GM23248 (cell line): Measurements from ENCODE around the gene CABP7. TPM values are rescaled to one million over a fixed set of nuclear protein-coding genes. Genes with fewer than 3 reads are reported as not detected.
A peak's percentile ranks its signal among the peaks of the same experiment; 100 is the strongest.

Experiments
- DNase-seq: peaks from one replicate; pipeline ENCODE4 v3.0.0-alpha.2; 2015
- H2AFZ ChIP-seq: fragments of 200-600 bp; sonication (generic); 2 replicates; pipeline ENCODE4 v1.6.1; 2016; ENCODE audit warnings: antibody characterized with exemption
- H3F3A ChIP-seq: fragments of 200-600 bp; sonication (generic); 2 replicates; pipeline ENCODE4 v1.6.1; 2016; ENCODE audit warnings: mild to moderate bottlenecking, antibody characterized with exemption, mixed run types; ENCODE audit not compliant: insufficient read depth
- H3K27ac ChIP-seq: fragments of 200-600 bp; sonication (generic); 2 replicates; pipeline ENCODE4 v1.5.1; 2016; ENCODE audit warnings: mild to moderate bottlenecking
- H3K27me3 ChIP-seq: fragments of 200-600 bp; sonication (generic); replicated peaks from 2 replicates; pipeline ENCODE4 v1.6.1; 2016; ENCODE audit warnings: mild to moderate bottlenecking; ENCODE audit not compliant: insufficient read depth
- H3K36me3 ChIP-seq: fragments of 200-600 bp; sonication (generic); 2 replicates; pipeline ENCODE4 v1.6.1; 2016; ENCODE audit warnings: low read depth, mild to moderate bottlenecking
- H3K4me1 ChIP-seq: fragments of 200-600 bp; sonication (generic); 2 replicates; pipeline ENCODE4 v1.6.1; 2016; ENCODE audit warnings: mild to moderate bottlenecking; ENCODE audit not compliant: insufficient read depth
- H3K4me2 ChIP-seq: fragments of 200-600 bp; sonication (generic); one replicate; pipeline ENCODE4 v1.6.1; 2016; ENCODE audit warnings: mild to moderate bottlenecking; ENCODE audit not compliant: unreplicated experiment
- H3K4me3 ChIP-seq: fragments of 200-600 bp; sonication (generic); 2 replicates; pipeline ENCODE4 v1.5.1; 2016; ENCODE audit warnings: mild to moderate bottlenecking
- H3K79me2 ChIP-seq: fragments of 200-600 bp; sonication (generic); 2 replicates; pipeline ENCODE4 v1.6.1; 2016; ENCODE audit warnings: mild to moderate bottlenecking; ENCODE audit not compliant: insufficient read depth
- H3K9ac ChIP-seq: fragments of 200-600 bp; sonication (generic); 2 replicates; pipeline ENCODE4 v1.6.1; 2016; ENCODE audit warnings: mild to moderate bottlenecking
- H3K9me2 ChIP-seq: fragments of 200-600 bp; sonication (generic); 2 replicates; pipeline ENCODE4 v1.6.1; 2016; ENCODE audit warnings: mixed run types, mild to moderate bottlenecking, moderate library complexity; ENCODE audit not compliant: insufficient read depth
- H3K9me3 ChIP-seq: fragments of 200-600 bp; sonication (generic); one replicate; pipeline ENCODE4 v1.6.1; 2017; ENCODE audit warnings: low read depth
- H4K20me1 ChIP-seq: fragments of 200-600 bp; sonication (generic); 2 replicates; pipeline ENCODE4 v1.6.0; 2016; ENCODE audit not compliant: insufficient read depth
- EZH2 ChIP-seq: fragments of 200-600 bp; sonication (generic); IDR thresholded peaks from 2 replicates; pipeline ENCODE4 v1.6.1; 2018; ENCODE audit warnings: antibody characterized with exemption, mild to moderate bottlenecking; ENCODE audit not compliant: insufficient read depth, poor library complexity, severe bottlenecking
- EZH2phosphoT487 ChIP-seq: fragments of 200-600 bp; sonication (generic); IDR thresholded peaks from 2 replicates; pipeline ENCODE4 v1.6.1; 2018; ENCODE audit warnings: antibody characterized with exemption, moderate library complexity, mild to moderate bottlenecking, low read depth; ENCODE audit not compliant: insufficient read depth
- WGBS, 2 experiments: methylation state at CpG; one replicate each; pipeline ENCODE4 v1.1.6; 2015 to 2017; ENCODE audit warnings: low lambda C conversion rate in 2 of 2, low coverage in 1 of 2; ENCODE audit errors: missing lambda C conversion rate in 2 of 2; 5-methylcytosine and 5-hydroxymethylcytosine counted together
- in situ Hi-C: fragments of 300-500 bp; cut with MboI; formaldehyde crosslinking; loops from 2 replicates; pipeline ENCODE4 v1.15.0; 2020
- polyA plus RNA-seq: library from polyadenylated mRNA; unstranded; fragments of >200 nt; fragmentation: Nextera tagmentation; extraction: Ambion mirVana; gene quantifications from 2 replicates; pipeline ENCODE4 v1.2.1, GENCODE V29; 2016
- total RNA-seq: library from RNA; depleted of rRNA; stranded (reverse); fragments of >200 nt; shearing (Covaris generic); gene quantifications from 2 replicates; pipeline ENCODE4 v1.2.3, GENCODE V29; 2014

CABP7 gene
- total and polyA plus RNA-seq, 2 experiments from 2014 or later = 0.08 TPM; not detected in 1

- no peaks in the 10 kb centered on the region for H3F3A ChIP-seq
- DNase-seq = no peak
- 21 to 28% methylated on average over 15 of the region's 15 CpGs for WGBS, 2 experiments
- TF ChIP-seq EZH2phosphoT487 = no peak
- no peak for TF ChIP-seq EZH2
- in situ Hi-C loops = no loop called here
- H3K9ac ChIP-seq = no peak overlapping the region
- no peaks in the 10 kb centered on the region for H3K9me3 ChIP-seq
- 0 out of 2 replicates have a peak, but pooled peaks cover 1% of the 10 kb centered on the region for H3K27me3 ChIP-seq
- H3K9me2 ChIP-seq = no peaks in the 10 kb centered on the region
- no peak overlapping the region for H3K27ac ChIP-seq
- H3K36me3 ChIP-seq = no peaks in the 10 kb centered on the region
- no peak overlapping the region for H3K4me3 ChIP-seq
- H3K79me2 ChIP-seq = no peaks in the 10 kb centered on the region
- no peak overlapping the region for H3K4me2 ChIP-seq
- no peaks in the 10 kb centered on the region for H3K4me1 ChIP-seq
- no peaks in the 10 kb centered on the region for H4K20me1 ChIP-seq
- no peak overlapping the region for H2AFZ ChIP-seq
Measured at GRCh38 chr22:29726512-29727130, 6.8 kb downstream of the CABP7 start.

DNA sequence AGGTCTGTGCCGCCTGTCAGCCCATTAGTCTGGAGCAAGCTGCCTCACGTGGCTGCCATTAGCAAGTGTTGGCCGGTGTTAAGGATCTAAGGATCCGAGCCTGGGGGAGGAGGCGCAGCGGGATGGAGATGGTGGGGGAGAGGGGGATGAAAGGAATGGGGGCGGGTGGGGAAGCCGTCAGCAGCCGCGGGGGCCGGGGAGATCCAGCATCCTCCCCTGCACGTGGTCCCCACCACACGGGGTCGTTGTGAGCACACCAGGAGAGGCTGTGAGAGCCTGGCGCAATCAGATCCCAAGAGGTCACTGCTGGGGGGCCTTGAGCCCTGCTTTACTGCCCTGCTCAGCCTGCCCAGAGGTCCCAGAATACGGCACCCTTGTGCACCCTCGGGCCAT is 7.3 kb downstream of the CABP7 start:
- Histone ChIP-seq H3K4me3 (no peak overlapping the region), H3K27me3 (no peaks in the 10 kb centered on the region), H3K9me3 (no peaks in the 10 kb centered on the region), H2AFZ (no peak overlapping the region), H3K4me2 (no peak overlapping the region), H3K27ac (no peak overlapping the region), H3K36me3 (no peaks in the 10 kb centered on the region), H4K20me1 (no peaks in the 10 kb centered on the region), H3K4me1 (no peaks in the 10 kb centered on the region), H3F3A (no peaks in the 10 kb centered on the region), H3K9ac (no peak overlapping the region), H3K9me2 (no peaks in the 10 kb centered on the region), H3K79me2 (no peaks in the 10 kb centered on the region)
- in situ Hi-C loops = no loop called here
- DNase-seq = peak; percentile 52
- TF ChIP-seq EZH2phosphoT487 (no peak), EZH2 (no peak)
- WGBS, 2 experiments = 10 to 15% methylated on average over 11 to 16 of the region's 17 CpGs

DNA sequence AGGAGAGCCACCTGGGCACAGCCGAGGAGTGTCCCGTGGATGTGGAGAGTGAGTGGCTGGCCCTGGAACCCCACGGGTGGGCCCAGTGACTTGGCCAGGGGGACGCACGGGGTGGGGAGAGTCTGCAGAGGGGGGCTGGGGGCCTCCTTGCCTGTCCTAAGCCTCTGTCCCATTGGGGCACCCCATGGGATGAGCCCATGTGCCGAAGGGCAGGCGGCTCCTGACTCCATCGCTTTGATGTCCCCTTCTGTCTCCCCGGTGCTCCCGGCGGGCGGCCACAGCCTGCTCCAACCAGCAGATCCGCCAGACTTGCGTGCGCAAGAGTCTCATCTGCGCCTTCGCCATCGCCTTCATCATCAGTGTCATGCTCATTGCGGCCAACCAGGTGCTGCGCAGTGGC is 9.4 kb downstream of the CABP7 start:
- Histone ChIP-seq H3F3A (no peaks in the 10 kb centered on the region), H3K27me3 (no peaks in the 10 kb centered on the region), H3K9me2 (no peaks in the 10 kb centered on the region), H3K4me3 (no peak overlapping the region), H3K9me3 (no peaks in the 10 kb centered on the region), H4K20me1 (no peaks in the 10 kb centered on the region), H3K9ac (no peak overlapping the region), H2AFZ (no peak overlapping the region), H3K4me2 (no peak overlapping the region), H3K79me2 (no peaks in the 10 kb centered on the region), H3K36me3 (no peaks in the 10 kb centered on the region), H3K4me1 (no peaks in the 10 kb centered on the region), H3K27ac (no peak overlapping the region)
- in situ Hi-C loops = no loop called here
- TF ChIP-seq EZH2 (no peak), EZH2phosphoT487 (no peak)
- DNase-seq = no peak
- WGBS, 2 experiments = 86 to 98% methylated on average over 9 to 20 of the region's 20 CpGs

GRCh38 chr22:29731058-29731850 is 11.5 kb downstream of the CABP7 start:
- Histone ChIP-seq H3K36me3 (no peaks in the 10 kb centered on the region), H3K4me2 (no peak overlapping the region), H3K4me1 (no peaks in the 10 kb centered on the region), H3K9me2 (no peaks in the 10 kb centered on the region), H3K9ac (no peak overlapping the region), H3K4me3 (no peak overlapping the region), H4K20me1 (no peaks in the 10 kb centered on the region), H3K79me2 (no peaks in the 10 kb centered on the region), H3F3A (no peaks in the 10 kb centered on the region), H2AFZ (no peak overlapping the region), H3K27me3 (no peaks in the 10 kb centered on the region), H3K9me3 (no peaks in the 10 kb centered on the region), H3K27ac (no peak overlapping the region)
- in situ Hi-C loops = no loop called here
- no peak for TF ChIP-seq EZH2phosphoT487
- TF ChIP-seq EZH2 = no peak
- no peak for DNase-seq
- 83 to 84% methylated on average over 18 of the region's 18 CpGs for WGBS, 2 experiments
